ENCODE data around the gene WNT4.

DNA sequence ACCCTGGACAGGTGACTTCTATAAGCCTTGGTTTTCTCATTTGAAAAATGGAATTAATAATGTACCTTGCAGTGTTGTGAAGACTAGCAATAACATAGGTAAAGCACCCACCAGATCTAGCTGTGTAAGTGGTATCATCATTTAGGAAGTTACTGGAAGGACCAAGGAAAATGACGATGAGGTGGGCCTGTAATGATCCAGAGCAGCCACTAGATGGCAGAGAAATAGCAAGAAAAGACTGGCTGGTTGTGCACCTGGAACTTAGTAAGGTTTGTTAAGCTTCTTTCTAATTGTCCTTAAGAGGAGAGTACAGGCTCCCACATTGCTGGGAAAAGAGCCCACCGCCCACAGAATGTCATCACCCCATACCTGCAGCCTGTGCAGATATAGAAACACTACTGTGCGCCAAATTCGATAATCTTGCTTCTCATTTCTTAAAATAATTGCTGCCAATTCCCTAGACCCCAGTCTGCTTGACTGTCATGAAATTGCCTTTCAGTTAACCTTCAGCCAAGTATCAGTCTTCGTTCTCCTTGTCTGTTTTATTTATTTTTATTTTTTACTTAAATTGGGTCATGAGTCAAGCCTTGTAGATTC, 37.2 kb downstream of the WNT4 start:
- TF ChIP-seq GATA2 (IDR thresholded peaks at IDR 0.05; ENCODE audit: low read depth, low read length), result no peak
- TF ChIP-seq GATA3 (IDR thresholded peaks at IDR 0.05; ENCODE audit: low read depth, low read length), result no peak

Data from SH-SY5Y (cell line).